ENCODE results near the gene SND1.

Gene SND1

GRCh38 chr7:127780489-127780888 lies 128.5 kb downstream of the SND1 start:
- Histone ChIP-seq H3K36me3 (ENCODE audit: insufficient read depth, low read length) (no peaks in the 10 kb centered on the region), H2AFZ (ENCODE audit: low read depth, low read length) (no peak overlapping the region), H3K4me3 (ENCODE audit: low read length) (no peak overlapping the region), H3K4me1 (ENCODE audit: insufficient read depth, low read length) (no peaks in the 10 kb centered on the region), H3K9me3 (ENCODE audit: low read length) (no peaks in the 10 kb centered on the region), H3K27me3 (ENCODE audit: insufficient read depth, low read length) (no peaks in the 10 kb centered on the region)

GRCh38 chr7:127781081-127781480 lies 129.1 kb downstream of the SND1 start:
- no peaks in the 10 kb centered on the region for H3K36me3 ChIP-seq (ENCODE audit: insufficient read depth, low read length)
- H2AFZ ChIP-seq (ENCODE audit: low read depth, low read length), result no peak overlapping the region
- no peaks in the 10 kb centered on the region for H3K27me3 ChIP-seq (ENCODE audit: insufficient read depth, low read length)
- H3K4me1 ChIP-seq (ENCODE audit: insufficient read depth, low read length), result no peaks in the 10 kb centered on the region
- no peaks in the 10 kb centered on the region for H3K9me3 ChIP-seq (ENCODE audit: low read length)
- no peak overlapping the region for H3K4me3 ChIP-seq (ENCODE audit: low read length)

DNA sequence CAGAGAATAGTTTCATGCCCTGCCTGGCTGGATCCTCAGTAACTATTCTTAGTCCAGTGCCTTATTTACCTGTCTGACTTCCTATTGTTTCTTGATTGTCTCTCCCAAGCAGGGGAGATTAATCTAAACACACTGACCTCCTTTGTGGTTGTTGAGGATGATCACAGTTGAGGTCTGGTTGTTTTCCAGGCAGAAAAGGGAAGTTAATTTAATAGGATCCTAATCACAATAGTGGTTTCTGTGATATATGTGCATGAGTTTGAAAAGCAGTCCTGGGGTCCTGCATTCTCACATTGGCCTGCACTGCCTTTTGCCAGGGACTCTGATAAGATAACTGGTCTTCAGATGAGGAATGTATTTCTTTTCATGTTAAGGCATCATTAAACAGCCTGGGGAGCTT lies 130.1 kb downstream of the SND1 start:
- no peak overlapping the region for H2AFZ ChIP-seq (ENCODE audit: low read depth, low read length)
- H3K36me3 ChIP-seq (ENCODE audit: insufficient read depth, low read length), result no peaks in the 10 kb centered on the region
- no peaks in the 10 kb centered on the region for H3K4me1 ChIP-seq (ENCODE audit: insufficient read depth, low read length)
- H3K9me3 ChIP-seq (ENCODE audit: low read length), result no peaks in the 10 kb centered on the region
- H3K4me3 ChIP-seq (ENCODE audit: low read length), result no peak overlapping the region
- no peaks in the 10 kb centered on the region for H3K27me3 ChIP-seq (ENCODE audit: insufficient read depth, low read length)

GRCh38 chr7:127782654-127783559 lies 130.9 kb downstream of the SND1 start:
- Histone ChIP-seq H3K36me3 (ENCODE audit: insufficient read depth, low read length) (no peaks in the 10 kb centered on the region), H3K4me1 (ENCODE audit: insufficient read depth, low read length) (no peaks in the 10 kb centered on the region), H3K4me3 (ENCODE audit: low read length) (no peak overlapping the region), H3K27me3 (ENCODE audit: insufficient read depth, low read length) (no peaks in the 10 kb centered on the region), H3K9me3 (ENCODE audit: low read length) (no peaks in the 10 kb centered on the region), H2AFZ (ENCODE audit: low read depth, low read length) (no peak overlapping the region)

DNA sequence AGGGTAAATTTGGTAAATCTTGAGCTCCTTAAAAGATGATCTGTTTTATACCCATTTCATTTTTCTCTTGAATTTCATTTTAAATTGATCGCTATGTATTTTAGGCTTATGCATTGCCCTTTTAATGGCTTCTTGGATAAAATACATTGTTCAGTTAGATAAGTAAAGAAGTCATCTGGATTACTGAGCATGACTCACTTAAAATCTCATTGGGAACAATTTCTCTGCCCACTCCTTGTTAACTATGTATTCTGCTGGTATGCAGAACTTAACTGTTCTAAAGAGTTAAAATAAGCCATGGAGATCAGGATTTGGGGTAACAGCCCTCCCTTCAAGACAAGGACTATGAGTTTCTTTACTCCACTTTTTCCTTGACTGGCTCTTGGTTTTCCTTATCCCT lies 134.2 kb downstream of the SND1 start:
- no peaks in the 10 kb centered on the region for H3K27me3 ChIP-seq (ENCODE audit: insufficient read depth, low read length)
- no peaks in the 10 kb centered on the region for H3K4me1 ChIP-seq (ENCODE audit: insufficient read depth, low read length)
- H2AFZ ChIP-seq (ENCODE audit: low read depth, low read length), result no peak overlapping the region
- no peaks in the 10 kb centered on the region for H3K36me3 ChIP-seq (ENCODE audit: insufficient read depth, low read length)
- H3K4me3 ChIP-seq (ENCODE audit: low read length), result no peak overlapping the region
- no peaks in the 10 kb centered on the region for H3K9me3 ChIP-seq (ENCODE audit: low read length)

- H3K36me3 ChIP-seq (ENCODE audit: insufficient read depth, low read length), result no peaks in the 10 kb centered on the region
- no peaks in the 10 kb centered on the region for H3K9me3 ChIP-seq (ENCODE audit: low read length)
- H3K4me1 ChIP-seq (ENCODE audit: insufficient read depth, low read length), result no peaks in the 10 kb centered on the region
- H3K4me3 ChIP-seq (ENCODE audit: low read length), result no peak overlapping the region
- H2AFZ ChIP-seq (ENCODE audit: low read depth, low read length), result no peak overlapping the region
- H3K27me3 ChIP-seq (ENCODE audit: insufficient read depth, low read length), result no peaks in the 10 kb centered on the region
These were observed 137.0 kb downstream of the SND1 start for GRCh38 chr7:127789031-127789430.

DNA sequence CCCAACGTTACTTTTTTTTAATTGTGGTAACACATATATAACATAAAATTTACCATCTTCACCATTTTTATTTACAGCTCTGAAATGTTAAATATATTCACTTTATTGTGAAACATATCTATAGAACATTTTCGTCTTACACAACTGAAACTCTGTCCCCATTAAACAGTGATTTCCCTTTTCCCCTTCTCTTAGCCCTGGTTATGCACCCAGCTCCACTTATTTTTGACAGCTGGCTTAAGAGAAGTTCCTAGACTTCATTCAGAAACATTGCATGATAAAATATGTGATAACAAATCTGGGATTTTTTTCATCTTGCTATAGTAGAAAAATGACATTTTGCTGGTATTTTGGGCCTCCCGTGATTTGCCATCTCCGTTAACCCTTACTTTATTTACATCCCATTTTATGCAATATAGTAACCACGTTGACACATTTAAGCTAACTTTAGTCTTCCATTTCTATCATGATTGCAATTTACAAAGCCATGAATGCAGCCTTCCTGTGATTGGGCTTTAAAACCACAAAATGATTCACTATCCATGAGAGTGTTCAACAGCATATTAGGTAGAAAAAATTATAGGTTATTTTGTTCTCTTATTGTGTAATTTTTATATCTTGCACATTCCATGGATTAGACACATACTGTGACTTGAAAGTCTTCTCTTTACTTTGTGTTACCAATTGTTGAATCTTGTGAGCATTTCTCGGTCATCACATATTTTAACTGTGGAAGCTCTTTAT lies 139.6 kb downstream of the SND1 start:
- H3K36me3 ChIP-seq (ENCODE audit: insufficient read depth, low read length), result no peaks in the 10 kb centered on the region
- no peak overlapping the region for H2AFZ ChIP-seq (ENCODE audit: low read depth, low read length)
- no peaks in the 10 kb centered on the region for H3K9me3 ChIP-seq (ENCODE audit: low read length)
- H3K4me3 ChIP-seq (ENCODE audit: low read length), result no peak overlapping the region
- no peaks in the 10 kb centered on the region for H3K27me3 ChIP-seq (ENCODE audit: insufficient read depth, low read length)
- no peaks in the 10 kb centered on the region for H3K4me1 ChIP-seq (ENCODE audit: insufficient read depth, low read length)

DNA sequence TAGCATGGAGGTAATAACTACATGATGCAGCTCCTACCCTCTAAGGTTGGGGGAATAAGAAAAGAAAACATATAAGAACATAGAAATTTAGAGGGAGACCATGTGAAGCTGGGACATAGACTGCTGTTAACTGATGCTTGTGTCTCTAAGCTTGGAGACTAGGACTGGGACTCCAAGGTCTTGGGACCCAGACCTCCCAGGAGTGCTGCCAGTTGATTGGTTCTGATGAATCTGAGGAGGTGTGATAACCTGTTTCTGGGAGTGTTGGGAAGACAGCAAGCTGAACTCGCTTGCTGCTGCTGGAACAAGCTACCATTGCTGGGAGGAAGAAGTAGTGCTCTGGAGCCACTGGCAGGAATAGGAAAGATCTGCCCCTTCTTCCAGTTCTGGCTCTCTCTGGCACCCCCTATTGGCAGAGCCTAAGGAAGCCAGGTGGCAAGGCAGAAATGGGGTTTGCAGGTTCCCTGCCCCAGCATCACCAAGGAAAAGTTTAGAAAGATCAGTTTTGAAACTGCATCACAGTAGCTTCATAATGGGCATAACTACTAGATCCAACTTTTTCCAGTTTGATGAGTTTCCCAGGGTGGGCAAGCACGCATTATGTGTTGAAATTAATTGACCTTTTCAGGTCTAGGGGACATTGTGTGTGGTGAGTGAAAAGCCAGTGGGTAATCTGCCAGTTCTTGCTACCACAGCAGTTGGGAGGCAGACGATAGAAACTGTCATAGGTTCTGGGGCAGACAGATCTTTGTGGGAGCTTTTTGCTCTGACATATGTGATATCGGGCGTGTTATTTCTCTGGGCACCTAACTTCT lies 140.7 kb downstream of the SND1 start:
- Histone ChIP-seq H3K9me3 (ENCODE audit: low read length) (no peaks in the 10 kb centered on the region), H3K36me3 (ENCODE audit: insufficient read depth, low read length) (no peaks in the 10 kb centered on the region), H3K4me3 (ENCODE audit: low read length) (no peak overlapping the region), H3K27me3 (ENCODE audit: insufficient read depth, low read length) (no peaks in the 10 kb centered on the region), H2AFZ (ENCODE audit: low read depth, low read length) (no peak overlapping the region), H3K4me1 (ENCODE audit: insufficient read depth, low read length) (no peaks in the 10 kb centered on the region)

- H3K36me3 ChIP-seq (ENCODE audit: insufficient read depth, low read length), result no peaks in the 10 kb centered on the region
- H2AFZ ChIP-seq (ENCODE audit: low read depth, low read length), result no peak overlapping the region
- no peak overlapping the region for H3K4me3 ChIP-seq (ENCODE audit: low read length)
- no peaks in the 10 kb centered on the region for H3K9me3 ChIP-seq (ENCODE audit: low read length)
- no peaks in the 10 kb centered on the region for H3K4me1 ChIP-seq (ENCODE audit: insufficient read depth, low read length)
- H3K27me3 ChIP-seq (ENCODE audit: insufficient read depth, low read length), result no peaks in the 10 kb centered on the region
These were observed 141.6 kb downstream of the SND1 start for GRCh38 chr7:127793582-127793981.

GRCh38 chr7:127794136-127794535 lies 142.1 kb downstream of the SND1 start:
- Histone ChIP-seq H3K9me3 (ENCODE audit: low read length) (no peaks in the 10 kb centered on the region), H2AFZ (ENCODE audit: low read depth, low read length) (no peak overlapping the region), H3K36me3 (ENCODE audit: insufficient read depth, low read length) (no peaks in the 10 kb centered on the region), H3K4me3 (ENCODE audit: low read length) (no peak overlapping the region), H3K27me3 (ENCODE audit: insufficient read depth, low read length) (no peaks in the 10 kb centered on the region), H3K4me1 (ENCODE audit: insufficient read depth, low read length) (no peaks in the 10 kb centered on the region)

DNA sequence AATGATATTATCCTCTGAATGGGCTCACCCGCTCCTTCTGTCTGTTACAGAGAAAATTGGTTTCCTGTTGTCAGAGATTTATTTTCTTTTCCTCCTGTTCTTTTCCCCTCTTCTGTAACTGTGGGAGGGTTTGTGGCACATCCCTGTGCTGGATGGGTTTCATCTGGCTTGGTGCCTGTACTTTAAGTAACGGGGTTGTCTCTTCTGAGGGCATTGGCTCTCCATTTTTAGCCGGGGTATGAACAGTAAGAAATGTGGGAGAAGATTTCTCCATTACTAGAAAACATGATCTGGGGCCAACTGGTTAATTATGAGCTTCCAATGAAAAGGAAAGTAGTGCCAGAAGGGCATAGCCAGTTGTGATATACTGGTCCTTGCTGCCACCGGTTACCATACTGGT lies 142.6 kb downstream of the SND1 start:
- Histone ChIP-seq H3K9me3 (ENCODE audit: low read length) (no peaks in the 10 kb centered on the region), H3K4me3 (ENCODE audit: low read length) (no peak overlapping the region), H3K4me1 (ENCODE audit: insufficient read depth, low read length) (no peaks in the 10 kb centered on the region), H2AFZ (ENCODE audit: low read depth, low read length) (no peak overlapping the region), H3K27me3 (ENCODE audit: insufficient read depth, low read length) (no peaks in the 10 kb centered on the region), H3K36me3 (ENCODE audit: insufficient read depth, low read length) (no peaks in the 10 kb centered on the region)

GRCh38 chr7:127798023-127798422 lies 146.0 kb downstream of the SND1 start:
- Histone ChIP-seq H3K4me1 (ENCODE audit: insufficient read depth, low read length) (no peaks in the 10 kb centered on the region), H2AFZ (ENCODE audit: low read depth, low read length) (no peak overlapping the region), H3K36me3 (ENCODE audit: insufficient read depth, low read length) (no peaks in the 10 kb centered on the region), H3K9me3 (ENCODE audit: low read length) (no peaks in the 10 kb centered on the region), H3K27me3 (ENCODE audit: insufficient read depth, low read length) (no peaks in the 10 kb centered on the region), H3K4me3 (ENCODE audit: low read length) (no peak overlapping the region)

All from neuron (in vitro differentiated cells).